K562 (cell line): ENCODE data around the gene RDH5. TPM values are rescaled to one million over a fixed set of nuclear protein-coding genes. Genes with fewer than 3 reads are reported as not detected.

Experiments used
- ATAC-seq: fragments of 200-7000 bp; cut with Tn5 transposase; 3 replicates; pipeline ENCODE4 v1.9.1; 2020; ENCODE audit warnings: moderate library complexity
- BruUV-seq: library from RNA; stranded (reverse); fragments of 400-500 nt; replicated peaks from 2 replicates; lab custom pipeline; 2021; lab: Mats Ljungman, UMichigan
- CTCF ChIA-PET: fragments of 300-600 bp; formaldehyde crosslinking; extraction: SDS; loops from one replicate; lab custom pipeline; 2021; ENCODE audit warnings: low intra/inter-chr PET ratio; lab: Yijun Ruan, JAX
- POLR2A ChIA-PET: fragments of 300-600, 350-650 bp; sonication (Branson Sonifier 250); formaldehyde crosslinking; extraction: SDS; loops from one replicate; lab custom pipeline; 2021; ENCODE audit warnings: antibody characterized with exemption, inconsistent platforms; lab: Yijun Ruan, JAX
- DNase-seq, 4 experiments: peaks; one replicate each; pipeline versions ENCODE4 v3.0.0 to v3.0.0-alpha.2; 2011 to 2018; ENCODE audit warnings: low spot score in 3 of 4, mixed read lengths in 3 of 4; ENCODE audit errors: extremely low read depth in 1 of 4
- FAIRE-seq: peaks from 2 replicates; lab custom pipeline; 2011; peaks lifted over from hg19 to GRCh38; lab: Jason Lieb, UNC
- H2AFZ ChIP-seq: 2 replicates; pipeline ENCODE4 v1.6.0; 2011; ENCODE audit warnings: low read depth, low read length, control low read depth, inconsistent platforms
- H3K27ac ChIP-seq: fragments of 200-600 bp; 3 replicates; pipeline ENCODE4 v1.8.0; 2011; ENCODE audit warnings: low read depth, mild to moderate bottlenecking, control low read depth, inconsistent platforms, low read length, moderate library complexity, mixed read lengths; ENCODE audit errors: extremely low read depth
- H3K27me3 ChIP-seq, 2 experiments: fragments of 300-600 bp in 1 of 2; 2 replicates in 1 of 2; 3 replicates in 1 of 2; pipeline versions ENCODE4 v1.6.0 to v1.8.0; 2011; ENCODE audit warnings: inconsistent platforms in 2 of 2, low read length in 2 of 2, mild to moderate bottlenecking in 1 of 2, mixed read lengths in 1 of 2, moderate library complexity in 1 of 2; ENCODE audit not compliant: control insufficient read depth in 2 of 2, insufficient read depth in 2 of 2
- H3K36me3 ChIP-seq: fragments of 300-600 bp; 3 replicates; pipeline ENCODE4 v1.8.0; 2011; ENCODE audit warnings: mild to moderate bottlenecking, low read length, inconsistent platforms; ENCODE audit not compliant: control insufficient read depth, insufficient read depth
- H3K4me1 ChIP-seq, 2 experiments: fragments of 200-600 bp in 1 of 2; replicated peaks in 1 of 2; 2 replicates in 1 of 2; 3 replicates in 1 of 2; pipeline versions ENCODE4 v1.5.1 to v1.8.0; 2011; ENCODE audit warnings: inconsistent platforms in 2 of 2, low read length in 2 of 2, mild to moderate bottlenecking in 1 of 2, mixed read lengths in 1 of 2, moderate library complexity in 1 of 2; ENCODE audit not compliant: control insufficient read depth in 2 of 2, insufficient read depth in 2 of 2
- H3K4me2 ChIP-seq: 2 replicates; pipeline ENCODE4 v1.6.1; 2011; ENCODE audit warnings: low read length, control low read depth, inconsistent platforms, mixed read lengths; ENCODE audit not compliant: insufficient read depth
- H3K4me3 ChIP-seq: fragments of 200-600 bp; sonication (generic), shearing (Covaris generic); 2 replicates; pipeline ENCODE4 v1.5.1; 2016; ENCODE audit warnings: control low read depth, inconsistent platforms
- H3K79me2 ChIP-seq: fragments of 200-600 bp; 3 replicates; pipeline ENCODE4 v1.8.0; 2011; ENCODE audit warnings: low read length, inconsistent platforms; ENCODE audit not compliant: control insufficient read depth, insufficient read depth
- H3K9ac ChIP-seq, 2 experiments: 2 replicates each; pipeline versions ENCODE4 v1.6.0 to v1.6.1; 2011; ENCODE audit warnings: low read depth in 2 of 2, low read length in 2 of 2, control low read depth in 1 of 2, inconsistent platforms in 1 of 2, mild to moderate bottlenecking in 1 of 2, mixed read lengths in 1 of 2; ENCODE audit not compliant: insufficient read depth in 1 of 2
- H3K9me1 ChIP-seq: one replicate; pipeline ENCODE4 v1.6.0; 2011; ENCODE audit warnings: inconsistent platforms, mild to moderate bottlenecking, low read length, moderate library complexity; ENCODE audit not compliant: control insufficient read depth, insufficient read depth
- H3K9me3 ChIP-seq: replicated peaks from 2 replicates; pipeline ENCODE4 v1.5.1; 2011; ENCODE audit warnings: low read depth, low read length, inconsistent platforms; ENCODE audit not compliant: control insufficient read depth, insufficient read depth
- H4K20me1 ChIP-seq: replicated peaks from 2 replicates; pipeline ENCODE4 v1.6.1; 2011; ENCODE audit warnings: low read length, inconsistent platforms, mixed read lengths; ENCODE audit not compliant: control insufficient read depth, insufficient read depth
- CEBPG ChIP-seq, 3 experiments: fragments of 200-800 bp in 1 of 3; sonication (Bioruptor generic) in 1 of 3; sonication (generic) in 1 of 3; formaldehyde crosslinking in 1 of 3; IDR thresholded peaks in 2 of 3; conservative IDR thresholded peaks in 1 of 3; 2 replicates each; pipeline versions ENCODE4 v1.6.1 to v1.8.0; 2016 to 2022; ENCODE audit warnings: missing compliant biosample characterization in 2 of 3, missing genetic modification characterization in 2 of 3, mild to moderate bottlenecking in 1 of 3, missing genetic modification reagents in 1 of 3
- CHAMP1 ChIP-seq: fragments of 450-650 bp; IDR thresholded peaks from 2 replicates; pipeline ENCODE4 v1.6.1; 2016; ENCODE audit warnings: mild to moderate bottlenecking
- ETV1 ChIP-seq: fragments of 450-650 bp; conservative IDR thresholded peaks from 2 replicates; pipeline ENCODE4 v1.6.1; 2016; ENCODE audit warnings: missing genetic modification characterization, control low read depth, low read depth, missing compliant biosample characterization
- ILK ChIP-seq: fragments of 450-650 bp; IDR thresholded peaks from 2 replicates; pipeline ENCODE4 v1.6.1; 2016; ENCODE audit warnings: missing genetic modification characterization, low read depth, mild to moderate bottlenecking, missing compliant biosample characterization, moderate library complexity, borderline replicate concordance
- NR2C2 ChIP-seq, 2 experiments: fragments of 200-800 bp in 1 of 2; sonication (Bioruptor generic) in 1 of 2; sonication (generic) in 1 of 2; formaldehyde crosslinking in 1 of 2; IDR thresholded peaks; 2 replicates each; pipeline versions ENCODE4 v1.6.1 to v1.8.0; 2016 to 2022; ENCODE audit warnings: mild to moderate bottlenecking in 1 of 2, missing compliant biosample characterization in 1 of 2, missing genetic modification characterization in 1 of 2, missing genetic modification reagents in 1 of 2
- PRMT5 ChIP-seq: sonication (generic); formaldehyde crosslinking; IDR thresholded peaks from 2 replicates; pipeline ENCODE4 v1.5.0; 2020; ENCODE audit warnings: missing genetic modification reagents
- RBM34 ChIP-seq: fragments of 200-400 bp; formaldehyde crosslinking; IDR thresholded peaks from 2 replicates; pipeline ENCODE4 v1.6.1; 2018; ENCODE audit warnings: low read length, borderline replicate concordance; ENCODE audit not compliant: insufficient read depth
- SETDB1 ChIP-seq: IDR thresholded peaks from one replicate; pipeline ENCODE4 v1.6.1; 2012; ENCODE audit warnings: low read length, control low read depth, inconsistent platforms
- SIX5 ChIP-seq, 2 experiments: IDR thresholded peaks; 2 replicates each; pipeline ENCODE4 v1.6.1; 2011; ENCODE audit warnings: low read length in 2 of 2, borderline replicate concordance in 1 of 2, low read depth in 1 of 2, mild to moderate bottlenecking in 1 of 2, moderate library complexity in 1 of 2; ENCODE audit not compliant: insufficient read depth in 1 of 2
- SRSF7 ChIP-seq: fragments of 200-400 bp; formaldehyde crosslinking; optimal IDR thresholded peaks from 2 replicates; pipeline ENCODE3; 2017; ENCODE audit warnings: mild to moderate bottlenecking, low read depth, low read length
- ZNF134 ChIP-seq: fragments of 250-450 bp; sonication (Bioruptor Pico); conservative IDR thresholded peaks from 2 replicates; pipeline ENCODE4 v1.4.0; 2020
- ZNF445 ChIP-seq: fragments of 250-450 bp; sonication (Bioruptor Pico); IDR thresholded peaks from 2 replicates; pipeline ENCODE4 v1.4.0; 2020; ENCODE audit warnings: low read depth, mild to moderate bottlenecking, moderate library complexity
- ZNF592 ChIP-seq: fragments of 450-650 bp; IDR thresholded peaks from 2 replicates; pipeline ENCODE4 v1.6.1; 2017; ENCODE audit warnings: antibody characterized with exemption, mild to moderate bottlenecking
- WGBS: fragments of 100-300 bp; shearing (Covaris generic); methylation state at CpG from one replicate; pipeline ENCODE4 v1.1.6; 2016; ENCODE audit warnings: low coverage, mixed read lengths; ENCODE audit not compliant: insufficient coverage; ENCODE audit errors: missing lambda C conversion rate; 5-methylcytosine and 5-hydroxymethylcytosine counted together
- in situ Hi-C: fragments of 300-500 bp; cut with MboI; formaldehyde crosslinking; loops from 4 replicates; pipeline ENCODE4 v1.15.0; 2018; ENCODE audit warnings: inconsistent platforms, mixed read lengths
- intact Hi-C: fragments of 100-400 bp; cut with micrococcal nuclease; formaldehyde crosslinking; loops from 2 replicates; pipeline ENCODE4 v1.14.2; 2022
- polyA plus RNA-seq, 8 experiments: library from polyadenylated mRNA; depleted of rRNA in 4 of 8; stranded (reverse) in 5 of 8; unstranded in 3 of 8; fragments of >200 nt; fragmentation: Nextera tagmentation in 2 of 8; fragmentation: Illumina TruSeq in 1 of 8; extraction: Ambion mirVana in 2 of 8; extraction: Trizol in 1 of 8; gene quantifications; 2 replicates each; pipeline versions ENCODE4 v1.2.1 to v1.2.3, GENCODE V29; 2011 to 2014; ENCODE audit warnings: inconsistent platforms in 1 of 8, missing spikeins in 1 of 8
- total RNA-seq, 7 experiments: library from RNA; depleted of rRNA in 6 of 7; stranded (reverse); fragments of >200 nt in 6 of 7; fragmentation: Illumina TruSeq in 2 of 7; extraction: Trizol in 2 of 7; gene quantifications; 2 replicates each; pipeline versions ENCODE4 v1.2.1 to v1.2.3, GENCODE V29; 2011 to 2021; ENCODE audit warnings: low replicate concordance in 1 of 7

The RDH5 gene
- total and polyA plus RNA-seq, 9 of the 15 experiments (the other 6 are each of a cell fraction or from before 2014, with no cell fraction given), result 0.28 to 2.0 (median 1.1) TPM; not detected in 1

GRCh38 chr12:55723516-55724225, 3.5 kb downstream of the RDH5 start:
- no peak overlapping the region for H2AFZ ChIP-seq
- H3K27ac ChIP-seq, result no peak overlapping the region
- no peaks in the 10 kb centered on the region for H3K9me3 ChIP-seq
- H3K27me3 ChIP-seq, result no peaks in the 10 kb centered on the region
- H3K79me2 ChIP-seq, result peaks cover 23% of the 10 kb centered on the region
- in situ Hi-C loops, result no loop called here
- no peak for ATAC-seq
- H3K9ac ChIP-seq, result 0 out of 4 replicates have a peak overlapping the region, but pooled peaks of 1 of the 2 experiments have one; percentile 47
- WGBS, result 81% methylated on average over 10 of the region's 10 CpGs
- no peak overlapping the region for H3K4me3 ChIP-seq
- H3K36me3 ChIP-seq, result peaks cover 42% of the 10 kb centered on the region
- intact Hi-C loops, result loop anchor here (1.0 kb wide), 2 partner anchors 14 to 64 kb away; no protein-coding TSS in a partner anchor
- no peaks in the 10 kb centered on the region for H3K9me1 ChIP-seq
- no TSS peak for BruUV-seq
- peaks cover 13 to 36% of the 10 kb centered on the region in 2 experiments; a peak in 4 of 5 replicates for H3K4me1 ChIP-seq
- POLR2A ChIA-PET, result interaction anchor here (0.6 to 1.5 kb wide), 3 partner anchors 11 to 277 kb away, joined by 3 to 5 read pairs (median 3); no protein-coding TSS in a partner anchor
- CTCF ChIA-PET, result interaction anchor here (1.0 to 3.1 kb wide), 2 partner anchors 14 to 73 kb away, joined by 4 to 20 read pairs; no protein-coding TSS in a partner anchor
- no peak for FAIRE-seq
- no peak for DNase-seq
- H4K20me1 ChIP-seq, result peaks cover 22% of the 10 kb centered on the region; the same call in 1 of the 2 replicates
- H3K4me2 ChIP-seq, result no peak overlapping the region
- no peak for TF ChIP-seq NR2C2 (CRISPR knock-in tag; IDR thresholded peaks at IDR 0.05)
- no peak for TF ChIP-seq NR2C2 (tag; IDR thresholded peaks at IDR 0.05)
- no peak for TF ChIP-seq CHAMP1
- TF ChIP-seq ILK (tag), result no peak
- TF ChIP-seq SETDB1, result no peak
- no peak for TF ChIP-seq ZNF592
- no peak for TF ChIP-seq RBM34
- no peak for TF ChIP-seq SRSF7
- no peak for TF ChIP-seq ETV1
- no peak for TF ChIP-seq ZNF134 (CRISPR knock-in tag)
- peak; percentile 19; the same call in 1 of the 2 replicates for TF ChIP-seq CEBPG (CRISPR knock-in tag; IDR thresholded peaks at IDR 0.05)
- TF ChIP-seq CEBPG (tag; conservative IDR thresholded peaks at IDR 0.05 in 1 of 2, IDR thresholded peaks at IDR 0.05 in 1 of 2), result no peak
- TF ChIP-seq SIX5 (IDR thresholded peaks at IDR 0.05; ENCODE audit: borderline replicate concordance in 1 of 2, insufficient read depth in 1 of 2, low read depth in 1 of 2, low read length in 2 of 2), result no peak
- no peak for TF ChIP-seq ZNF445 (CRISPR knock-in tag)
- TF ChIP-seq PRMT5 (CRISPR knock-in tag), result no peak
